BE2C (cell line): ENCODE results near the gene PRR16.
"Not testable (repeated sequence)": the region's sequence is repeated elsewhere in the genome, so short reads cannot be mapped to it uniquely, and the experiment has no call there.

ENCODE experiments used
- DNase-seq: peaks from one replicate; pipeline ENCODE4 v3.0.0-alpha.2; 2020
- H3K27me3 ChIP-seq: fragments of 250-450 bp; sonication (Bioruptor Pico); 2 replicates; pipeline ENCODE4 v1.5.1; 2020; ENCODE audit warnings: mild to moderate bottlenecking
- H3K36me3 ChIP-seq: fragments of 250-450 bp; sonication (Bioruptor Pico); 2 replicates; pipeline ENCODE4 v1.5.1; 2020; ENCODE audit warnings: mild to moderate bottlenecking
- H3K4me1 ChIP-seq: fragments of 250-450 bp; sonication (Bioruptor Pico); 2 replicates; pipeline ENCODE4 v1.5.1; 2020
- H3K4me3 ChIP-seq: 2 replicates; pipeline ENCODE4 v1.5.1; 2011; ENCODE audit warnings: low read depth, low read length
- H3K9me3 ChIP-seq: fragments of 250-450 bp; sonication (Bioruptor Pico); 2 replicates; pipeline ENCODE4 v1.5.1; 2020
- CTCF ChIP-seq: IDR thresholded peaks from 2 replicates; pipeline ENCODE4 v1.5.1; 2012; ENCODE audit warnings: mild to moderate bottlenecking, low read depth, low read length

The PRR16 gene

DNA sequence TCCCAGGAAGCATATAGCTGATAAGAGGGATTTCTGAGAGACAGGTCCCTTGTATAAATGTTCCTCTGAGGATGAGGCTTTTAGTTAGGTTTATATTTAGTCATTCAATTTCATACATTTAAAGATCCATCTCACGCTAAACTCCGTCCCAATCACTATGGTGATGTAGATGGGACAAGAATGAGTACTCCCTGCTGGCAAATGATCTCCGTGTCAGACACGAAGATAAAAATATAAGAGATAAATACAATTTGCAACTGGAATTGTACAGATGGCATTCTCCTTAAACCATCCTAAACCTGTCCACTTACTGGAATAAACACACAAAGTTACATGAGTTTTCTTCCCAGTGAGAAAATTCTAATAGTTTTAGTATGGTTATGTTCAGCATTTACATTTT is 233.0 kb downstream of the PRR16 start:
- H3K4me1 ChIP-seq: no peaks in the 10 kb centered on the region
- H3K4me3 ChIP-seq: no peak overlapping the region
- H3K9me3 ChIP-seq: no peaks in the 10 kb centered on the region
- DNase-seq: no peak
- no peak for TF ChIP-seq CTCF
- no peaks in the 10 kb centered on the region for H3K27me3 ChIP-seq
- no peaks in the 10 kb centered on the region for H3K36me3 ChIP-seq

- DNase-seq, H3K27me3 ChIP-seq, H3K4me1 ChIP-seq, H3K4me3 ChIP-seq, H3K36me3 ChIP-seq, H3K9me3 ChIP-seq: not testable (repeated sequence)
These were observed 233.7 kb downstream of the PRR16 start for GRCh38 chr5:120697670-120698327.

- H3K27me3 ChIP-seq, H3K36me3 ChIP-seq, H3K4me3 ChIP-seq, H3K9me3 ChIP-seq, DNase-seq, H3K4me1 ChIP-seq: not testable (repeated sequence)
These were observed 236.6 kb downstream of the PRR16 start for GRCh38 chr5:120700653-120701052.

- H3K9me3 ChIP-seq, DNase-seq, H3K4me1 ChIP-seq, H3K4me3 ChIP-seq, H3K27me3 ChIP-seq, H3K36me3 ChIP-seq: not testable (repeated sequence)
These were observed 238.9 kb downstream of the PRR16 start for GRCh38 chr5:120702817-120703538.

GRCh38 chr5:120703918-120704587 is 240.0 kb downstream of the PRR16 start:
- H3K4me1 ChIP-seq: no peaks in the 10 kb centered on the region
- H3K4me3 ChIP-seq: no peak overlapping the region
- H3K36me3 ChIP-seq: no peaks in the 10 kb centered on the region
- no peaks in the 10 kb centered on the region for H3K9me3 ChIP-seq
- no peak for TF ChIP-seq CTCF
- no peaks in the 10 kb centered on the region for H3K27me3 ChIP-seq
- DNase-seq: no peak

- Histone ChIP-seq H3K27me3 (no peaks in the 10 kb centered on the region), H3K4me3 (no peak overlapping the region), H3K9me3 (no peaks in the 10 kb centered on the region), H3K36me3 (no peaks in the 10 kb centered on the region), H3K4me1 (no peaks in the 10 kb centered on the region)
- TF ChIP-seq CTCF: no peak
- no peak for DNase-seq
These were observed 242.8 kb downstream of the PRR16 start for GRCh38 chr5:120706877-120707276.

DNA sequence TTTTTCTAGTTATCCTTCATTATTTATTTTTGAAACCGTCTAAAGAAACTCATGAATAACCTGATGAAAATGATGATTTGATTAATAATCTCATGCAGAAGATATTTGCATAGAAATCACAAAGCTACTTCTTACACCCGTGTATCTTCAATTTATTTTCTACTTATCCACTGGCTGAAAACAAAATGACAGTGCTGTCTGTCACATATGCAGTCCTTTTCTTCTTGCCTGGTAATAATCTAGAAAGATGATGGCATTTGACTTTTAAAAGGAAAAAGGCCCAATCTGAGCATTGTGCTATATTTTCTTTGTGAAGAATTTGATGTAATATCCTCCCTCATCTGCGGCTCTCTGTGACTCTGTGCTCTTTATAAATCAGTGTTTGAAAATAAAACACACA is 253.3 kb downstream of the PRR16 start:
- Histone ChIP-seq H3K36me3 (no peaks in the 10 kb centered on the region), H3K27me3 (no peaks in the 10 kb centered on the region), H3K4me3 (no peak overlapping the region), H3K4me1 (no peaks in the 10 kb centered on the region), H3K9me3 (no peaks in the 10 kb centered on the region)
- TF ChIP-seq CTCF: no peak
- no peak for DNase-seq
